Mesenteric fat pad (tissue), 1 donor: Measurements from ENCODE around the gene GALNT14. TPM values are rescaled to one million over a fixed set of nuclear protein-coding genes. Genes with fewer than 3 reads are reported as not detected.

Experiments used
- DNase-seq: peaks from one replicate; pipeline ENCODE4 v3.0.0-alpha.2; 2020; ENCODE audit warnings: low spot score
- long read RNA-seq: library from polyadenylated mRNA; unstranded; transcript quantifications from one replicate; pipeline ENCODE4 v2.0.0, GENCODE V29; 2020
- total RNA-seq: library from RNA; stranded (reverse); fragmentation: NEBNext Ultra II Directional; extraction: Animal tissue kit (Norgen Biotek cat#: 25700); gene quantifications from one replicate; pipeline ENCODE4 v1.2.1, GENCODE V29; 2021
- donor health status: DM: yes; HTN: yes; CAD: no.

Gene GALNT14
- total RNA-seq = 3.4 TPM
- long read RNA-seq, partial matches to known transcripts = 0 of 5 reads
- long read RNA-seq, other reads (novel, unspliced or antisense) = 4 of 5 reads

GRCh38 chr2:31138037-31138962, at the start of gene GALNT14:
Gene GALNT14, minus strand, starts transcription at chr2:31138440. Its CDS starts 354 bp downstream, at chr2:31138086.
- peak; percentile 91 for DNase-seq

GRCh38 chr2:31187166-31187565, 48.9 kb upstream of the GALNT14 start:
- peak; percentile 28 for DNase-seq

- peak; percentile 8 for DNase-seq
Measured at GRCh38 chr2:31183973-31184372, 45.7 kb upstream of the GALNT14 start.

GRCh38 chr2:31176742-31177141, 38.5 kb upstream of the GALNT14 start:
- no peak for DNase-seq

- no peak for DNase-seq
Measured at GRCh38 chr2:31171142-31171541, 32.9 kb upstream of the GALNT14 start.

- DNase-seq = no peak
Measured at GRCh38 chr2:31170071-31170698, 31.9 kb upstream of the GALNT14 start.

- no peak for DNase-seq
Measured at GRCh38 chr2:31168291-31168690, 30.1 kb upstream of the GALNT14 start.

- DNase-seq = no peak
Measured at GRCh38 chr2:31166925-31167324, 28.7 kb upstream of the GALNT14 start.

GRCh38 chr2:31163011-31163539, 24.8 kb upstream of the GALNT14 start:
- DNase-seq = no peak

GRCh38 chr2:31161637-31162036, 23.4 kb upstream of the GALNT14 start:
- no peak for DNase-seq

GRCh38 chr2:31151501-31151900, 13.3 kb upstream of the GALNT14 start:
- peak; percentile 9 for DNase-seq

- DNase-seq = no peak
Measured at GRCh38 chr2:31150120-31150670, 12.0 kb upstream of the GALNT14 start.

- no peak for DNase-seq
Measured at GRCh38 chr2:31148514-31148913, 10.3 kb upstream of the GALNT14 start.

GRCh38 chr2:31147645-31148044, 9.4 kb upstream of the GALNT14 start:
- DNase-seq = no peak

GRCh38 chr2:31142110-31142509, 3.9 kb upstream of the GALNT14 start:
- DNase-seq = no peak

GRCh38 chr2:31141443-31142085, 3.3 kb upstream of the GALNT14 start:
- DNase-seq = no peak

GRCh38 chr2:31140151-31140550, 1.9 kb upstream of the GALNT14 start:
- DNase-seq = no peak

GRCh38 chr2:31139671-31140070, 1.4 kb upstream of the GALNT14 start:
- no peak for DNase-seq

GRCh38 chr2:31137211-31138036, 816 bp downstream of the GALNT14 start:
- DNase-seq = no peak

GRCh38 chr2:31136732-31137131, 1.5 kb downstream of the GALNT14 start:
- peak; percentile 33 for DNase-seq
